Spleen (tissue), 7 donors: ENCODE results near the gene PADI4.

Experiments used
- POLR2A ChIP-seq, 3 donors: fragments of 450-650 bp; IDR thresholded peaks; one replicate each; pipeline ENCODE4 v1.5.1; 2017; ENCODE audit warnings: antibody characterized with exemption in 3 of 3, mild to moderate bottlenecking in 1 of 3
- TF ChIP-seq, protein P1 (sequence below), 11 experiments: fragments of 200-600 bp in 7 of 11; fragments of 450-650 bp in 4 of 11; sonication (generic) in 4 of 11; IDR thresholded peaks in 8 of 11; conservative IDR thresholded peaks in 3 of 11; 1 replicate in 7 of 11; 2 replicates in 4 of 11; pipeline versions ENCODE4 v1.4.0 to v1.8.0; 2016 to 2021; ENCODE audit warnings: antibody characterized with exemption in 11 of 11, inconsistent platforms in 4 of 11, mild to moderate bottlenecking in 1 of 11
- donor health status: DM: no; HTN: no; CAD: no; lungs with moderate emphysema.
- donor health status: DM: no; HTN: no; CAD: no.
- donor health status: DM: no; HTN: no; CAD: no.

DNA sequence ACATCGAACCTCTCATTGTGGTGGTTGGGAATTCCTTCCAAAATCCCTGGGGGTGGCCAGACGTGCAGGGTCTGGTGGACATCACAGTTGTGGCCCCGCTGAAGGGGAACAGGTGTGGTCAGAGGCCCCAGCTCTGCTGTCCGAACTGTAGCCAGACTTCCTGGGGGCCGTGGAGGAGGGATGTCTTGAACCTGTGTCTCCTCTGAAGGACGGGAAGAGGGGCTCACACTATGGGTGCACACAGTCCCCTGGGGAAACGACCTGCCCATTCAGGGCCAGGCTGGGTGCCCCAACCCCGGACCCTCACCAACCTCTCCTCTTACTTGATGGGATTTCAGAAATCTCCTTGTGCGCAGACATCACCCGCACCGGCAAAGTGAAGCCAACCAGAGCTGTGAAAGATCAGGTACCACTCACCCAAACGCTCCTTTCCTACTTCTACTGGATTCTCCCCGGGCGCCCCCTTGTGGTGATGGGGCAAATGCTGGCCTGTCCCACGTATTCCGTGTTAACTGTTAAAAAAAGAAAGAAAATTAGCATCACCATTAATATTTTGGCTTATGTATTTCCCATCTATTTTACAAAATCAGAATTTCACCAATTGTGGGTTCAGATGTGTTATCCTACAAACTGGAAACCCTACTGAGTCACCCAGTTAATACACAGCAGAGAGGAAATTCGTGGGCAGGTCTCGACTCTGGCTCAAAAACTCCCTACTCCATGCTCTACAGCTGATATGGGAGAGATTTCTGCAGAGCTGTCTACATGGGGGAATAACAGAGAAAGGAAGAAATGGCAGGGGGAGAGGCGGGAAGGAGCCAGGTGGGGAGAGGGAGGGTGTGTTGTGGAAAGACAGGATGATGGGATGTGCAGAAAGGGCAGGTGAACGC, 28.1 kb downstream of the PADI4 start:
- TF ChIP-seq, protein P1, sequence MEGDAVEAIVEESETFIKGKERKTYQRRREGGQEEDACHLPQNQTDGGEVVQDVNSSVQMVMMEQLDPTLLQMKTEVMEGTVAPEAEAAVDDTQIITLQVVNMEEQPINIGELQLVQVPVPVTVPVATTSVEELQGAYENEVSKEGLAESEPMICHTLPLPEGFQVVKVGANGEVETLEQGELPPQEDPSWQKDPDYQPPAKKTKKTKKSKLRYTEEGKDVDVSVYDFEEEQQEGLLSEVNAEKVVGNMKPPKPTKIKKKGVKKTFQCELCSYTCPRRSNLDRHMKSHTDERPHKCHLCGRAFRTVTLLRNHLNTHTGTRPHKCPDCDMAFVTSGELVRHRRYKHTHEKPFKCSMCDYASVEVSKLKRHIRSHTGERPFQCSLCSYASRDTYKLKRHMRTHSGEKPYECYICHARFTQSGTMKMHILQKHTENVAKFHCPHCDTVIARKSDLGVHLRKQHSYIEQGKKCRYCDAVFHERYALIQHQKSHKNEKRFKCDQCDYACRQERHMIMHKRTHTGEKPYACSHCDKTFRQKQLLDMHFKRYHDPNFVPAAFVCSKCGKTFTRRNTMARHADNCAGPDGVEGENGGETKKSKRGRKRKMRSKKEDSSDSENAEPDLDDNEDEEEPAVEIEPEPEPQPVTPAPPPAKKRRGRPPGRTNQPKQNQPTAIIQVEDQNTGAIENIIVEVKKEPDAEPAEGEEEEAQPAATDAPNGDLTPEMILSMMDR (IDR thresholded peaks at IDR 0.05 in 8 of 11, conservative IDR thresholded peaks at IDR 0.05 in 3 of 11) = peak; percentile 27 to 83 (median 67)
- no peak for TF ChIP-seq POLR2A (IDR thresholded peaks at IDR 0.05)
